HepG2 (cell line): Measurements from ENCODE around the gene MRFAP1L1. TPM values are rescaled to one million over a fixed set of nuclear protein-coding genes. Genes with fewer than 3 reads are reported as not detected.

ENCODE experiments used
- ATAC-seq: fragments of 200-7000 bp; cut with Tn5 transposase; 3 replicates; pipeline ENCODE4 v1.9.1; 2020; ENCODE audit warnings: mild to moderate bottlenecking, moderate library complexity
- BruUV-seq: library from RNA; stranded (reverse); fragments of 400-500 nt; replicated peaks from 2 replicates; lab custom pipeline; 2021; lab: Mats Ljungman, UMichigan
- CTCF ChIA-PET: fragments of 300-600 bp; formaldehyde crosslinking; extraction: SDS; loops from one replicate; lab custom pipeline; 2021; ENCODE audit warnings: low total read pairs, inconsistent platforms, low intra/inter-chr PET ratio; lab: Yijun Ruan, JAX
- POLR2A ChIA-PET: fragments of 350-600 bp; sonication (Branson Sonifier 250); formaldehyde crosslinking; loops from one replicate; lab custom pipeline; 2020; ENCODE audit warnings: antibody characterized with exemption, inconsistent platforms; lab: Yijun Ruan, JAX
- DNase-seq: peaks from one replicate; pipeline ENCODE4 v3.0.0-alpha.2; 2015; ENCODE audit warnings: low spot score
- FAIRE-seq: peaks from 3 replicates; lab custom pipeline; 2011; peaks lifted over from hg19 to GRCh38; lab: Jason Lieb, UNC
- H2AFZ ChIP-seq: one replicate; pipeline ENCODE4 v1.6.1; 2011; ENCODE audit warnings: low read length, inconsistent platforms
- H3K27ac ChIP-seq: fragments of 300-600 bp; 3 replicates; pipeline ENCODE4 v1.8.0; 2011; ENCODE audit warnings: mixed run types, mild to moderate bottlenecking, mixed read lengths, low read length, inconsistent platforms; ENCODE audit not compliant: insufficient read depth; ENCODE audit errors: extremely low read length
- H3K27me3 ChIP-seq, 2 experiments: fragments of 200-600 bp in 1 of 2; 2 replicates in 1 of 2; 3 replicates in 1 of 2; pipeline versions ENCODE4 v1.6.0 to v1.8.0; 2011; ENCODE audit warnings: low read length in 2 of 2, mild to moderate bottlenecking in 2 of 2, moderate library complexity in 2 of 2, inconsistent platforms in 1 of 2; ENCODE audit not compliant: insufficient read depth in 2 of 2, control insufficient read depth in 1 of 2
- H3K36me3 ChIP-seq, 2 experiments: fragments of 200-600 bp in 1 of 2; replicated peaks in 1 of 2; 2 replicates in 1 of 2; 3 replicates in 1 of 2; pipeline versions ENCODE4 v1.5.1 to v1.8.0; 2011; ENCODE audit warnings: low read length in 2 of 2, inconsistent platforms in 1 of 2; ENCODE audit not compliant: insufficient read depth in 2 of 2, control insufficient read depth in 1 of 2
- H3K4me1 ChIP-seq: 2 replicates; pipeline ENCODE4 v1.5.1; 2012; ENCODE audit warnings: low read length, inconsistent platforms; ENCODE audit not compliant: insufficient read depth
- H3K4me2 ChIP-seq: 2 replicates; pipeline ENCODE4 v1.6.0; 2011; ENCODE audit warnings: low read depth, low read length, inconsistent platforms
- H3K4me3 ChIP-seq, 3 experiments: fragments of 200-600 bp in 1 of 3; sonication (generic), shearing (Covaris generic) in 1 of 3; replicated peaks in 1 of 3; 2 replicates each; pipeline ENCODE4 v1.5.1; 2011 to 2016; ENCODE audit warnings: low read length in 3 of 3, inconsistent platforms in 2 of 3, low read depth in 2 of 3, mild to moderate bottlenecking in 2 of 3, control low read depth in 1 of 3, mixed read lengths in 1 of 3; ENCODE audit not compliant: insufficient read depth in 1 of 3
- H3K79me2 ChIP-seq: one replicate; pipeline ENCODE4 v1.6.1; 2011; ENCODE audit warnings: low read length, inconsistent platforms; ENCODE audit not compliant: insufficient read depth
- H3K9ac ChIP-seq: 2 replicates; pipeline ENCODE4 v1.6.0; 2011; ENCODE audit warnings: mild to moderate bottlenecking, low read depth, low read length, inconsistent platforms; ENCODE audit not compliant: insufficient read depth
- H3K9me3 ChIP-seq: 2 replicates; pipeline ENCODE4 v1.5.1; 2012; ENCODE audit warnings: mild to moderate bottlenecking, low read length
- H4K20me1 ChIP-seq: 2 replicates; pipeline ENCODE4 v1.6.0; 2011; ENCODE audit warnings: inconsistent platforms, mild to moderate bottlenecking, low read length, moderate library complexity; ENCODE audit not compliant: insufficient read depth
- AKAP8 ChIP-seq: sonication (generic); formaldehyde crosslinking; IDR thresholded peaks from 2 replicates; pipeline ENCODE4 v1.5.1; 2020; ENCODE audit warnings: mild to moderate bottlenecking, missing genetic modification reagents
- HDAC1 ChIP-seq: sonication (generic); formaldehyde crosslinking; IDR thresholded peaks from 2 replicates; pipeline ENCODE4 v1.5.1; 2020; ENCODE audit warnings: mild to moderate bottlenecking, missing genetic modification reagents
- KDM3A ChIP-seq: IDR thresholded peaks from 2 replicates; pipeline ENCODE4 v1.6.1; 2018; ENCODE audit warnings: low read depth, missing compliant biosample characterization
- LCORL ChIP-seq, 2 experiments: fragments of 450-650 bp in 1 of 2; sonication (generic) in 1 of 2; formaldehyde crosslinking in 1 of 2; IDR thresholded peaks; 2 replicates each; pipeline versions ENCODE4 v1.5.0 to v1.6.1; 2017 to 2020; ENCODE audit warnings: antibody characterized with exemption in 1 of 2, missing genetic modification reagents in 1 of 2
- MXI1 ChIP-seq: IDR thresholded peaks from 3 replicates; pipeline ENCODE4 v1.6.1; 2012; ENCODE audit warnings: low read depth, low read length, inconsistent platforms, borderline replicate concordance
- NFKB2 ChIP-seq: sonication (generic); formaldehyde crosslinking; IDR thresholded peaks from 2 replicates; pipeline ENCODE4 v1.4.0; 2020; ENCODE audit warnings: missing genetic modification reagents, borderline replicate concordance
- SIN3A ChIP-seq: IDR thresholded peaks from 2 replicates; pipeline ENCODE4 v1.6.1; 2011; ENCODE audit warnings: low read depth, mild to moderate bottlenecking, control low read depth, low read length, borderline replicate concordance
- SMARCE1 ChIP-seq: fragments of 450-650 bp; IDR thresholded peaks from 2 replicates; pipeline ENCODE4 v1.6.1; 2017; ENCODE audit warnings: borderline replicate concordance
- ZBTB1 ChIP-seq: sonication (generic); formaldehyde crosslinking; IDR thresholded peaks from 2 replicates; pipeline ENCODE4 v1.4.0; 2020; ENCODE audit warnings: missing genetic modification reagents, borderline replicate concordance
- ZKSCAN5 ChIP-seq: sonication (generic); formaldehyde crosslinking; IDR thresholded peaks from 2 replicates; pipeline ENCODE4 v1.5.1; 2020; ENCODE audit warnings: mild to moderate bottlenecking, missing genetic modification reagents
- ZMAT3 ChIP-seq: sonication (generic); formaldehyde crosslinking; conservative IDR thresholded peaks from 2 replicates; pipeline ENCODE4 v1.7.0; 2021; ENCODE audit warnings: missing genetic modification reagents
- ZNF235 ChIP-seq: sonication (generic); formaldehyde crosslinking; IDR thresholded peaks from 2 replicates; pipeline ENCODE4 v1.8.1; 2023; ENCODE audit warnings: mild to moderate bottlenecking, missing genetic modification reagents, borderline replicate concordance
- WGBS: methylation state at CpG from one replicate; pipeline ENCODE4 v1.1.6; 2017; ENCODE audit warnings: low lambda C conversion rate; 5-methylcytosine and 5-hydroxymethylcytosine counted together
- in situ Hi-C: cut with HindIII; loops from 2 replicates; pipeline ENCODE4 v1.10.0; 2017; ENCODE audit warnings: low pct_unique_long_range_greater_than_20kb; ENCODE audit not compliant: extremely low pct_ligation_motif_present
- intact Hi-C: fragments of 100-400 bp; cut with micrococcal nuclease; formaldehyde crosslinking; loops from one replicate; pipeline ENCODE4 v1.10.0; 2022; ENCODE audit not compliant: unreplicated experiment
- polyA plus RNA-seq, 8 experiments: library from polyadenylated mRNA; depleted of rRNA in 3 of 8; stranded (reverse) in 7 of 8; unstranded in 1 of 8; fragments of >200 nt; fragmentation: Illumina TruSeq in 4 of 8; extraction: Trizol in 4 of 8; gene quantifications; 2 replicates each; pipeline versions ENCODE4 v1.2.1 to v1.2.3, GENCODE V29; 2011 to 2016; ENCODE audit warnings: low read depth in 4 of 8, missing spikeins in 1 of 8, mixed read lengths in 1 of 8; ENCODE audit not compliant: insufficient read depth in 1 of 8
- total RNA-seq, 5 experiments: library from RNA; depleted of rRNA; stranded (reverse); fragments of >200 nt; fragmentation: Illumina TruSeq; extraction: Trizol; gene quantifications; 2 replicates each; pipeline ENCODE4 v1.2.3, GENCODE V29; 2016; ENCODE audit warnings: low read depth in 1 of 5
- TF ChIP-seq, protein P1 (sequence below): sonication (generic); formaldehyde crosslinking; IDR thresholded peaks from 2 replicates; pipeline ENCODE4 v1.5.0; 2020; ENCODE audit warnings: mild to moderate bottlenecking, missing genetic modification reagents
- TF ChIP-seq, protein P2 (sequence below): sonication (generic); formaldehyde crosslinking; IDR thresholded peaks from 2 replicates; pipeline ENCODE4 v1.4.0; 2020; ENCODE audit warnings: mild to moderate bottlenecking, missing genetic modification reagents

MRFAP1L1 gene
- total and polyA plus RNA-seq, 2 of the 13 experiments (the other 11 are each of a cell fraction or from before 2014, with no cell fraction given): 44.8 to 76.6 TPM

DNA sequence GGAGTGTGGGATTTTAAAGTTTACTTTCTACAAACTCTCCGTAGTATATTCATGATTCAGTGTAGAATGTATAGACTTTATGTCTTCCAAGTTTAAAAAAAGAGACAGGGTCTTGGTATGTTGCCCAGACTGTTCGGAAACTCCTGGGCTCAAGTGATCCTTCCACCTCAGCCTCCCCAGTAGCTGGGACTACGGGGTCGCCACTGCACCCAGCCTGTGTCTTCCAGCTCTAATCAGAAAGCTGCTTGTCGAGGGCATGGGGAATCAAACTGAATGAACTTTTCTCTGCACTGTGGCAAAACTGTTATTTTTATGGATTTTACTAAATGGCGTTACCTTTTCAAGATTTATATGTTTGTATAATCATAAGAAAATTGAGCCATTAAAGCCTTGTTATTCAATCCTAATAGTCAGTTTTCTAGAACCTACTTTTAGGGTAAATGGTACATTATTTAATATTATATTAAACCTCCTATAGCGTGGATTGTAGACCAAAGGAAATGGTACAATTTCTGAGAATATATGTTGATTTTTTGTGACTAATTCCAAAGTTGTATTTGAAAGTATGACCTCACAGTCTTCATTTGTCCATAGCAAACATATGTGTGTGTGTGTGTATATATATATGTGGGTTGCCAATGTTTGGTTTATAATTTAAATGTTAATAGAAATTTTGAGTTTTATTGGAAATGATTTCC lies 7.4 kb upstream of the MRFAP1L1 start:
- BruUV-seq: no TSS peak
- ChIA-PET POLR2A (interaction anchor here (0.6 to 4.0 kb wide), 19 partner anchors 9 to 194 kb away, joined by 3 to 23 read pairs (median 4); partner anchors contain the start of genes S100P and TBC1D14), CTCF (no interaction called here)
- H3K27me3 ChIP-seq: no peaks in the 10 kb centered on the region
- FAIRE-seq: no peak
- no peak for TF ChIP-seq MXI1
- TF ChIP-seq, protein P1, sequence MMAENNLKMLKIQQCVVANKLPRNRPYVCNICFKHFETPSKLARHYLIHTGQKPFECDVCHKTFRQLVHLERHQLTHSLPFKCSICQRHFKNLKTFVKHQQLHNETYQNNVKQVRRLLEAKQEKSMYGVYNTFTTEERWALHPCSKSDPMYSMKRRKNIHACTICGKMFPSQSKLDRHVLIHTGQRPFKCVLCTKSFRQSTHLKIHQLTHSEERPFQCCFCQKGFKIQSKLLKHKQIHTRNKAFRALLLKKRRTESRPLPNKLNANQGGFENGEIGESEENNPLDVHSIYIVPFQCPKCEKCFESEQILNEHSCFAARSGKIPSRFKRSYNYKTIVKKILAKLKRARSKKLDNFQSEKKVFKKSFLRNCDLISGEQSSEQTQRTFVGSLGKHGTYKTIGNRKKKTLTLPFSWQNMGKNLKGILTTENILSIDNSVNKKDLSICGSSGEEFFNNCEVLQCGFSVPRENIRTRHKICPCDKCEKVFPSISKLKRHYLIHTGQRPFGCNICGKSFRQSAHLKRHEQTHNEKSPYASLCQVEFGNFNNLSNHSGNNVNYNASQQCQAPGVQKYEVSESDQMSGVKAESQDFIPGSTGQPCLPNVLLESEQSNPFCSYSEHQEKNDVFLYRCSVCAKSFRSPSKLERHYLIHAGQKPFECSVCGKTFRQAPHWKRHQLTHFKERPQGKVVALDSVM (CRISPR knock-in tag): 0 out of 2 replicates have a peak, but pooled peaks have one; percentile 7
- TF ChIP-seq ZNF235 (CRISPR knock-in tag): no peak
- no peak for TF ChIP-seq SMARCE1
- peak; percentile 7; the same call in 1 of the 2 replicates for TF ChIP-seq KDM3A (CRISPR knock-in tag)
- no peak for TF ChIP-seq ZBTB1 (CRISPR knock-in tag)
- TF ChIP-seq, protein P2, sequence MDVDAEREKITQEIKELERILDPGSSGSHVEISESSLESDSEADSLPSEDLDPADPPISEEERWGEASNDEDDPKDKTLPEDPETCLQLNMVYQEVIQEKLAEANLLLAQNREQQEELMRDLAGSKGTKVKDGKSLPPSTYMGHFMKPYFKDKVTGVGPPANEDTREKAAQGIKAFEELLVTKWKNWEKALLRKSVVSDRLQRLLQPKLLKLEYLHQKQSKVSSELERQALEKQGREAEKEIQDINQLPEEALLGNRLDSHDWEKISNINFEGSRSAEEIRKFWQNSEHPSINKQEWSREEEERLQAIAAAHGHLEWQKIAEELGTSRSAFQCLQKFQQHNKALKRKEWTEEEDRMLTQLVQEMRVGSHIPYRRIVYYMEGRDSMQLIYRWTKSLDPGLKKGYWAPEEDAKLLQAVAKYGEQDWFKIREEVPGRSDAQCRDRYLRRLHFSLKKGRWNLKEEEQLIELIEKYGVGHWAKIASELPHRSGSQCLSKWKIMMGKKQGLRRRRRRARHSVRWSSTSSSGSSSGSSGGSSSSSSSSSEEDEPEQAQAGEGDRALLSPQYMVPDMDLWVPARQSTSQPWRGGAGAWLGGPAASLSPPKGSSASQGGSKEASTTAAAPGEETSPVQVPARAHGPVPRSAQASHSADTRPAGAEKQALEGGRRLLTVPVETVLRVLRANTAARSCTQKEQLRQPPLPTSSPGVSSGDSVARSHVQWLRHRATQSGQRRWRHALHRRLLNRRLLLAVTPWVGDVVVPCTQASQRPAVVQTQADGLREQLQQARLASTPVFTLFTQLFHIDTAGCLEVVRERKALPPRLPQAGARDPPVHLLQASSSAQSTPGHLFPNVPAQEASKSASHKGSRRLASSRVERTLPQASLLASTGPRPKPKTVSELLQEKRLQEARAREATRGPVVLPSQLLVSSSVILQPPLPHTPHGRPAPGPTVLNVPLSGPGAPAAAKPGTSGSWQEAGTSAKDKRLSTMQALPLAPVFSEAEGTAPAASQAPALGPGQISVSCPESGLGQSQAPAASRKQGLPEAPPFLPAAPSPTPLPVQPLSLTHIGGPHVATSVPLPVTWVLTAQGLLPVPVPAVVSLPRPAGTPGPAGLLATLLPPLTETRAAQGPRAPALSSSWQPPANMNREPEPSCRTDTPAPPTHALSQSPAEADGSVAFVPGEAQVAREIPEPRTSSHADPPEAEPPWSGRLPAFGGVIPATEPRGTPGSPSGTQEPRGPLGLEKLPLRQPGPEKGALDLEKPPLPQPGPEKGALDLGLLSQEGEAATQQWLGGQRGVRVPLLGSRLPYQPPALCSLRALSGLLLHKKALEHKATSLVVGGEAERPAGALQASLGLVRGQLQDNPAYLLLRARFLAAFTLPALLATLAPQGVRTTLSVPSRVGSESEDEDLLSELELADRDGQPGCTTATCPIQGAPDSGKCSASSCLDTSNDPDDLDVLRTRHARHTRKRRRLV: peak; percentile 65; the same call in 1 of the 2 replicates
- TF ChIP-seq LCORL (IDR thresholded peaks at IDR 0.05): no peak
- 0 out of 2 replicates have a peak, but pooled peaks have one; percentile 5 for TF ChIP-seq LCORL (CRISPR knock-in tag; IDR thresholded peaks at IDR 0.05)
- no peak for TF ChIP-seq AKAP8
- TF ChIP-seq ZKSCAN5 (CRISPR knock-in tag): no peak
- TF ChIP-seq SIN3A: 0 out of 2 replicates have a peak, but pooled peaks have one; percentile 59
- no peak for TF ChIP-seq HDAC1
- TF ChIP-seq NFKB2 (CRISPR knock-in tag): no peak
- no peak for TF ChIP-seq ZMAT3
- TF ChIP-seq, all 625 proteins: peak for 5
- H3K9ac ChIP-seq: peak overlapping the region; percentile 91
- H3K36me3 ChIP-seq: no peaks in the 10 kb centered on the region
- no peak for DNase-seq
- no peak overlapping the region for H2AFZ ChIP-seq
- no peaks in the 10 kb centered on the region for H3K9me3 ChIP-seq
- H3K4me2 ChIP-seq: peak overlapping the region; percentile 99
- peak overlapping the region; percentile 83 to 93 (median 88) for H3K4me3 ChIP-seq
- no peak for ATAC-seq
- WGBS: 2% methylated on average over 7 of the region's 7 CpGs
- 0 out of 2 replicates have a peak, but pooled peaks cover 8% of the 10 kb centered on the region for H4K20me1 ChIP-seq
- peaks cover 22% of the 10 kb centered on the region for H3K79me2 ChIP-seq
- H3K27ac ChIP-seq: peak overlapping the region; percentile 79
- peaks cover 45% of the 10 kb centered on the region for H3K4me1 ChIP-seq
- intact Hi-C loops: no loop called here
- in situ Hi-C loops: no loop called here
